ENCODE results near the gene CHRM1. TPM values are rescaled to one million over a fixed set of nuclear protein-coding genes. Genes with fewer than 3 reads are reported as not detected.

CHRM1 gene
- total and polyA plus RNA-seq, 2 of the 13 experiments (the other 11 are each of a cell fraction or from before 2014, with no cell fraction given): not detected

DNA sequence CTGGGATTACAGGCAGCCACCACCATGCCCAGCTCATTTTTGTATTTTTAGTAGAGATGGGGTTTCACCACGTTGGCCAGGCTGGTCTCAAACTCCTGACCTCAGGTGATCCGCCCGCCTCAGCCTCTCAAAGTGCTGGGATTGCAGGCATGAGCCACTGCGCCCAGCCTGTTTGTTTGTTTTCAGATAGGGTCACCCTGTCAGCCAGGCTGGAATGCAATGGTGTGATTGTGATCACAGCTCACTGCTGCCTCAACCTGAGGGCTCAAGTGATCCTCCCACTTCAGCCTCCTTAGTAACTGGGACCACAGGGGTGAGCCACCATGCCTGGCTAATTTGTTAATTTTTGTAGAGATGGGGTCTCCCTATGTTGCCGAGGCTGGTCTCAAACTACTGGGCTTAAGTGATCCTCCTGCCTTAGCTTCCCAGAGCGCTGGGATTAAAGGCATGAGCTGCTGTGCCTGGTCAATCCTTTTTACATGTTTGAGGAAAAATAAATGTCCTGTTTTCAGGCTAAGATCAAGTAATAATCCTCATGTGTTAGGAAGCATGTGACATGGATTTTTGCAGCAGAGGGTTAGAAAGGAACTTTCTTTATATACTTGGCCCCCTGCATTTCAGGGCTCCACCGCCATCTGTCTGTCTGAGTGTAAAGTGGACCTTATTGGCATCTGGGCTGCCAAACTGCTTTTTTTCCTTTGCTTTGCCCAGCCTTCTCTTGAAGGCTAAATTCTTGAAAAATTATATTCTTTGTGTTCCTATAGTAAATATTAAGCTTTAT, 45.3 kb downstream of the CHRM1 start (continued):
- TF ChIP-seq, protein P1, sequence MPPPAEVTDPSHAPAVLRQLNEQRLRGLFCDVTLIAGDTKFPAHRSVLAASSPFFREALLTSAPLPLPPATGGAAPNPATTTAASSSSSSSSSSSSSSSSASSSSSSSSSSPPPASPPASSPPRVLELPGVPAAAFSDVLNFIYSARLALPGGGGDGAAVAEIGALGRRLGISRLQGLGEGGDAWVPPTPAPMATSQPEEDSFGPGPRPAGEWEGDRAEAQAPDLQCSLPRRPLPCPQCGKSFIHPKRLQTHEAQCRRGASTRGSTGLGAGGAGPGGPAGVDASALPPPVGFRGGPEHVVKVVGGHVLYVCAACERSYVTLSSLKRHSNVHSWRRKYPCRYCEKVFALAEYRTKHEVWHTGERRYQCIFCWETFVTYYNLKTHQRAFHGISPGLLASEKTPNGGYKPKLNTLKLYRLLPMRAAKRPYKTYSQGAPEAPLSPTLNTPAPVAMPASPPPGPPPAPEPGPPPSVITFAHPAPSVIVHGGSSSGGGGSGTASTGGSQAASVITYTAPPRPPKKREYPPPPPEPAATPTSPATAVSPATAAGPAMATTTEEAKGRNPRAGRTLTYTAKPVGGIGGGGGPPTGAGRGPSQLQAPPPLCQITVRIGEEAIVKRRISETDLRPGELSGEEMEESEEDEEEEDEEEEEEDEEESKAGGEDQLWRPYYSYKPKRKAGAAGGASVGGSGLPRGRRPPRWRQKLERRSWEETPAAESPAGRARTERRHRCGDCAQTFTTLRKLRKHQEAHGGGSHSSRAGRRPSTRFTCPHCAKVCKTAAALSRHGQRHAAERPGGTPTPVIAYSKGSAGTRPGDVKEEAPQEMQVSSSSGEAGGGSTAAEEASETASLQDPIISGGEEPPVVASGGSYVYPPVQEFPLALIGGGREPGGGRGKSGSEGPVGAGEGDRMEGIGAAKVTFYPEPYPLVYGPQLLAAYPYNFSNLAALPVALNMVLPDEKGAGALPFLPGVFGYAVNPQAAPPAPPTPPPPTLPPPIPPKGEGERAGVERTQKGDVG (CRISPR knock-in tag; IDR thresholded peaks at IDR 0.05; ENCODE audit: borderline replicate concordance): peak; percentile 83; the same call in 1 of the 2 replicates
- no peak for TF ChIP-seq ZFP90 (CRISPR knock-in tag; IDR thresholded peaks at IDR 0.05; ENCODE audit: borderline replicate concordance)
- 0 out of 2 replicates have a peak, but pooled peaks have one; percentile 50 for TF ChIP-seq ZNF121 (CRISPR knock-in tag; IDR thresholded peaks at IDR 0.05)
- TF ChIP-seq IKZF4 (CRISPR knock-in tag; IDR thresholded peaks at IDR 0.05; ENCODE audit: borderline replicate concordance, low read depth, not compliant biosample characterization): no peak
- TF ChIP-seq, protein P2, sequence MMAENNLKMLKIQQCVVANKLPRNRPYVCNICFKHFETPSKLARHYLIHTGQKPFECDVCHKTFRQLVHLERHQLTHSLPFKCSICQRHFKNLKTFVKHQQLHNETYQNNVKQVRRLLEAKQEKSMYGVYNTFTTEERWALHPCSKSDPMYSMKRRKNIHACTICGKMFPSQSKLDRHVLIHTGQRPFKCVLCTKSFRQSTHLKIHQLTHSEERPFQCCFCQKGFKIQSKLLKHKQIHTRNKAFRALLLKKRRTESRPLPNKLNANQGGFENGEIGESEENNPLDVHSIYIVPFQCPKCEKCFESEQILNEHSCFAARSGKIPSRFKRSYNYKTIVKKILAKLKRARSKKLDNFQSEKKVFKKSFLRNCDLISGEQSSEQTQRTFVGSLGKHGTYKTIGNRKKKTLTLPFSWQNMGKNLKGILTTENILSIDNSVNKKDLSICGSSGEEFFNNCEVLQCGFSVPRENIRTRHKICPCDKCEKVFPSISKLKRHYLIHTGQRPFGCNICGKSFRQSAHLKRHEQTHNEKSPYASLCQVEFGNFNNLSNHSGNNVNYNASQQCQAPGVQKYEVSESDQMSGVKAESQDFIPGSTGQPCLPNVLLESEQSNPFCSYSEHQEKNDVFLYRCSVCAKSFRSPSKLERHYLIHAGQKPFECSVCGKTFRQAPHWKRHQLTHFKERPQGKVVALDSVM (CRISPR knock-in tag; IDR thresholded peaks at IDR 0.05): peak; percentile 92
- no peak for TF ChIP-seq ADNP (CRISPR knock-in tag; IDR thresholded peaks at IDR 0.05)
- TF ChIP-seq RAD21 (CRISPR knock-in tag; IDR thresholded peaks at IDR 0.05): no peak
- TF ChIP-seq, protein P3, sequence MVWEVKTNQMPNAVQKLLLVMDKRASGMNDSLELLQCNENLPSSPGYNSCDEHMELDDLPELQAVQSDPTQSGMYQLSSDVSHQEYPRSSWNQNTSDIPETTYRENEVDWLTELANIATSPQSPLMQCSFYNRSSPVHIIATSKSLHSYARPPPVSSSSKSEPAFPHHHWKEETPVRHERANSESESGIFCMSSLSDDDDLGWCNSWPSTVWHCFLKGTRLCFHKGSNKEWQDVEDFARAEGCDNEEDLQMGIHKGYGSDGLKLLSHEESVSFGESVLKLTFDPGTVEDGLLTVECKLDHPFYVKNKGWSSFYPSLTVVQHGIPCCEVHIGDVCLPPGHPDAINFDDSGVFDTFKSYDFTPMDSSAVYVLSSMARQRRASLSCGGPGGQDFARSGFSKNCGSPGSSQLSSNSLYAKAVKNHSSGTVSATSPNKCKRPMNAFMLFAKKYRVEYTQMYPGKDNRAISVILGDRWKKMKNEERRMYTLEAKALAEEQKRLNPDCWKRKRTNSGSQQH (CRISPR knock-in tag; IDR thresholded peaks at IDR 0.05; ENCODE audit: low read depth): no peak
- TF ChIP-seq SALL1 (CRISPR knock-in tag; IDR thresholded peaks at IDR 0.05): 0 out of 2 replicates have a peak, but pooled peaks have one; percentile 12
- TF ChIP-seq ZNF430 (CRISPR knock-in tag; IDR thresholded peaks at IDR 0.05): no peak
- TF ChIP-seq NRL (CRISPR knock-in tag; IDR thresholded peaks at IDR 0.05; ENCODE audit: borderline replicate concordance): no peak
- peak; percentile 53 for TF ChIP-seq TEAD3 (CRISPR knock-in tag; optimal IDR thresholded peaks at IDR 0.05; ENCODE audit: borderline replicate concordance)
- TF ChIP-seq, protein P4, sequence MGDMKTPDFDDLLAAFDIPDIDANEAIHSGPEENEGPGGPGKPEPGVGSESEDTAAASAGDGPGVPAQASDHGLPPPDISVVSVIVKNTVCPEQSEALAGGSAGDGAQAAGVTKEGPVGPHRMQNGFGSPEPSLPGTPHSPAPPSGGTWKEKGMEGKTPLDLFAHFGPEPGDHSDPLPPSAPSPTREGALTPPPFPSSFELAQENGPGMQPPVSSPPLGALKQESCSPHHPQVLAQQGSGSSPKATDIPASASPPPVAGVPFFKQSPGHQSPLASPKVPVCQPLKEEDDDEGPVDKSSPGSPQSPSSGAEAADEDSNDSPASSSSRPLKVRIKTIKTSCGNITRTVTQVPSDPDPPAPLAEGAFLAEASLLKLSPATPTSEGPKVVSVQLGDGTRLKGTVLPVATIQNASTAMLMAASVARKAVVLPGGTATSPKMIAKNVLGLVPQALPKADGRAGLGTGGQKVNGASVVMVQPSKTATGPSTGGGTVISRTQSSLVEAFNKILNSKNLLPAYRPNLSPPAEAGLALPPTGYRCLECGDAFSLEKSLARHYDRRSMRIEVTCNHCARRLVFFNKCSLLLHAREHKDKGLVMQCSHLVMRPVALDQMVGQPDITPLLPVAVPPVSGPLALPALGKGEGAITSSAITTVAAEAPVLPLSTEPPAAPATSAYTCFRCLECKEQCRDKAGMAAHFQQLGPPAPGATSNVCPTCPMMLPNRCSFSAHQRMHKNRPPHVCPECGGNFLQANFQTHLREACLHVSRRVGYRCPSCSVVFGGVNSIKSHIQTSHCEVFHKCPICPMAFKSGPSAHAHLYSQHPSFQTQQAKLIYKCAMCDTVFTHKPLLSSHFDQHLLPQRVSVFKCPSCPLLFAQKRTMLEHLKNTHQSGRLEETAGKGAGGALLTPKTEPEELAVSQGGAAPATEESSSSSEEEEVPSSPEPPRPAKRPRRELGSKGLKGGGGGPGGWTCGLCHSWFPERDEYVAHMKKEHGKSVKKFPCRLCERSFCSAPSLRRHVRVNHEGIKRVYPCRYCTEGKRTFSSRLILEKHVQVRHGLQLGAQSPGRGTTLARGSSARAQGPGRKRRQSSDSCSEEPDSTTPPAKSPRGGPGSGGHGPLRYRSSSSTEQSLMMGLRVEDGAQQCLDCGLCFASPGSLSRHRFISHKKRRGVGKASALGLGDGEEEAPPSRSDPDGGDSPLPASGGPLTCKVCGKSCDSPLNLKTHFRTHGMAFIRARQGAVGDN (CRISPR knock-in tag; IDR thresholded peaks at IDR 0.05): peak; percentile 56
- TF ChIP-seq RXRA (CRISPR knock-in tag; IDR thresholded peaks at IDR 0.05): 0 out of 2 replicates have a peak, but pooled peaks have one; percentile 32
- 0 out of 2 replicates have a peak, but pooled peaks have one; percentile 20 for TF ChIP-seq HOXA3 (CRISPR knock-in tag; IDR thresholded peaks at IDR 0.05)
- TF ChIP-seq SIN3A (IDR thresholded peaks at IDR 0.05; ENCODE audit: borderline replicate concordance, low read depth, low read length): no peak
- TF ChIP-seq AHR (CRISPR knock-in tag; IDR thresholded peaks at IDR 0.05): no peak
- 0 out of 2 replicates have a peak, but pooled peaks have one; percentile 33 for TF ChIP-seq SAP130 (CRISPR knock-in tag; IDR thresholded peaks at IDR 0.05; ENCODE audit: low read depth)

Measured in HepG2 (cell line).